GM21825 (cell line): Measurements from ENCODE around the gene BUB3.
A peak's percentile ranks its signal among the peaks of the same experiment; 100 is the strongest.
"Not testable (repeated sequence)": the region's sequence is repeated elsewhere in the genome, so short reads cannot be mapped to it uniquely, and the experiment has no call there.

Experiments
- ATAC-seq: cut with Tn5 transposase; IDR thresholded peaks from one replicate; pipeline ENCODE4 v1.9.1; 2021; ENCODE audit warnings: mild to moderate bottlenecking, moderate library complexity; ENCODE audit not compliant: unreplicated experiment

The BUB3 gene

GRCh38 chr10:123153486-123154091 lies 613 bp upstream of the BUB3 start:
- ATAC-seq, result no peak

- peak; percentile 47 for ATAC-seq
Measured at GRCh38 chr10:123154711-123155505, 706 bp downstream of the BUB3 start.

- ATAC-seq, result no peak
Measured at GRCh38 chr10:123156078-123156477, 1.9 kb downstream of the BUB3 start.

- no peak for ATAC-seq
Measured at GRCh38 chr10:123157210-123157609, 3.0 kb downstream of the BUB3 start.

- no peak for ATAC-seq
Measured at GRCh38 chr10:123158682-123159081, 4.5 kb downstream of the BUB3 start.

GRCh38 chr10:123160311-123160980 lies 6.2 kb downstream of the BUB3 start:
- ATAC-seq, result no peak

GRCh38 chr10:123164319-123164718 lies 10.1 kb downstream of the BUB3 start:
- ATAC-seq, result no peak

- no peak for ATAC-seq
Measured at GRCh38 chr10:123165445-123166072, 11.4 kb downstream of the BUB3 start.

GRCh38 chr10:123166618-123167017 lies 12.4 kb downstream of the BUB3 start:
- no peak for ATAC-seq

GRCh38 chr10:123170961-123171360 lies 16.8 kb downstream of the BUB3 start:
- no peak for ATAC-seq

GRCh38 chr10:123171616-123172015 lies 17.4 kb downstream of the BUB3 start:
- ATAC-seq, result not testable (repeated sequence)

- ATAC-seq, result no peak
Measured at GRCh38 chr10:123175389-123176387, 21.5 kb downstream of the BUB3 start.

GRCh38 chr10:123178390-123178789 lies 24.2 kb downstream of the BUB3 start:
- not testable (repeated sequence) for ATAC-seq

GRCh38 chr10:123180101-123181090 lies 26.2 kb downstream of the BUB3 start:
- ATAC-seq, result no peak

- ATAC-seq, result no peak
Measured at GRCh38 chr10:123183724-123184123, 29.5 kb downstream of the BUB3 start.

GRCh38 chr10:123187781-123188180 lies 33.6 kb downstream of the BUB3 start:
- ATAC-seq, result no peak

GRCh38 chr10:123191886-123192285 lies 37.7 kb downstream of the BUB3 start:
- no peak for ATAC-seq

- no peak for ATAC-seq
Measured at GRCh38 chr10:123194056-123194455, 39.9 kb downstream of the BUB3 start.

- no peak for ATAC-seq
Measured at GRCh38 chr10:123200531-123200930, 46.3 kb downstream of the BUB3 start.
